ENCODE results near the gene ATP2C1. TPM values are rescaled to one million over a fixed set of nuclear protein-coding genes. Genes with fewer than 3 reads are reported as not detected.

ATP2C1 gene
- total RNA-seq, 2 donors from 2014 or later = 66.9 to 67.7 TPM

GRCh38 chr3:130992344-130992743 is 98.5 kb downstream of the ATP2C1 start:
- no peak overlapping the region for H3K27ac ChIP-seq
- H3K9me3 ChIP-seq = no peaks in the 10 kb centered on the region
- no peaks in the 10 kb centered on the region for H3K4me1 ChIP-seq
- no peak overlapping the region for H3K9ac ChIP-seq (ENCODE audit: low read depth in 2 of 2, low read length in 2 of 2)
- H3K4me3 ChIP-seq = no peak overlapping the region
- no peaks in the 10 kb centered on the region for H3K36me3 ChIP-seq
- TF ChIP-seq, protein P1, sequence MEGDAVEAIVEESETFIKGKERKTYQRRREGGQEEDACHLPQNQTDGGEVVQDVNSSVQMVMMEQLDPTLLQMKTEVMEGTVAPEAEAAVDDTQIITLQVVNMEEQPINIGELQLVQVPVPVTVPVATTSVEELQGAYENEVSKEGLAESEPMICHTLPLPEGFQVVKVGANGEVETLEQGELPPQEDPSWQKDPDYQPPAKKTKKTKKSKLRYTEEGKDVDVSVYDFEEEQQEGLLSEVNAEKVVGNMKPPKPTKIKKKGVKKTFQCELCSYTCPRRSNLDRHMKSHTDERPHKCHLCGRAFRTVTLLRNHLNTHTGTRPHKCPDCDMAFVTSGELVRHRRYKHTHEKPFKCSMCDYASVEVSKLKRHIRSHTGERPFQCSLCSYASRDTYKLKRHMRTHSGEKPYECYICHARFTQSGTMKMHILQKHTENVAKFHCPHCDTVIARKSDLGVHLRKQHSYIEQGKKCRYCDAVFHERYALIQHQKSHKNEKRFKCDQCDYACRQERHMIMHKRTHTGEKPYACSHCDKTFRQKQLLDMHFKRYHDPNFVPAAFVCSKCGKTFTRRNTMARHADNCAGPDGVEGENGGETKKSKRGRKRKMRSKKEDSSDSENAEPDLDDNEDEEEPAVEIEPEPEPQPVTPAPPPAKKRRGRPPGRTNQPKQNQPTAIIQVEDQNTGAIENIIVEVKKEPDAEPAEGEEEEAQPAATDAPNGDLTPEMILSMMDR (IDR thresholded peaks at IDR 0.05) = no peak
- no peak for DNase-seq
- no peaks in the 10 kb centered on the region for H3K27me3 ChIP-seq
- intact Hi-C loops (cut with DNase I) = no loop called here

- intact Hi-C loops (cut with DNase I) = no loop called here
- no peak for DNase-seq
- H3K27ac ChIP-seq = no peak overlapping the region
- H3K27me3 ChIP-seq = no peaks in the 10 kb centered on the region
- no peaks in the 10 kb centered on the region for H3K4me1 ChIP-seq
- H3K36me3 ChIP-seq = no peaks in the 10 kb centered on the region
- no peaks in the 10 kb centered on the region for H3K9me3 ChIP-seq
- H3K4me3 ChIP-seq = no peak overlapping the region
- TF ChIP-seq, protein P1 (IDR thresholded peaks at IDR 0.05) = no peak
- no peak overlapping the region for H3K9ac ChIP-seq (ENCODE audit: low read depth in 2 of 2, low read length in 2 of 2)
Observed at GRCh38 chr3:130997289-130997688, 103.4 kb downstream of the ATP2C1 start.

- TF ChIP-seq, protein P1 (IDR thresholded peaks at IDR 0.05) = no peak
- H3K27me3 ChIP-seq = no peaks in the 10 kb centered on the region
- H3K9me3 ChIP-seq = no peaks in the 10 kb centered on the region
- no peak overlapping the region for H3K4me3 ChIP-seq
- intact Hi-C loops (cut with DNase I) = loop anchor here (10.0 kb wide), 1 partner anchor 246 kb away; no protein-coding TSS in a partner anchor
- no peak for DNase-seq
- no peaks in the 10 kb centered on the region for H3K4me1 ChIP-seq
- no peaks in the 10 kb centered on the region for H3K36me3 ChIP-seq
- no peak overlapping the region for H3K9ac ChIP-seq (ENCODE audit: low read depth in 2 of 2, low read length in 2 of 2)
- H3K27ac ChIP-seq = no peak overlapping the region
Observed at GRCh38 chr3:131001071-131001470, 107.2 kb downstream of the ATP2C1 start.

DNA sequence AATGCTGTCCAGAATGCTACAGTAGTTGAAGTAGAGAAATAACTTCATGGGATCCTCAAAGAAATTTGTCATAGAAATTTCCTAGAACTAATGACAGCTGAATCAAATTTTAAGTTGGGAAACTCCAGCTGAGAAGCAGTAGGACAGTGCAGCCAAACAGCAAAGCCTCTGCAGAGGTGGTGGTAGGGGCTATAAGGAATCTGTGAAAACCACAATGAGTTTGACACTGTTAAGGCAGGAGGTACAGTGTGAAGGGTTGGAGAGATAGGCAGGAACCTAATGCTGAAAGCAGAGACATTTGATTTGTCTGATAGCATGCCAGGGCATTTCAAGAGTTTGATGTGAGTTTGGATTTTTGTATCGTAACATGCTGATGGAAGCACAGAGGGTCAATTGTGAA is 110.7 kb downstream of the ATP2C1 start:
- no peaks in the 10 kb centered on the region for H3K4me1 ChIP-seq
- no peak overlapping the region for H3K9ac ChIP-seq (ENCODE audit: low read depth in 2 of 2, low read length in 2 of 2)
- H3K4me3 ChIP-seq = no peak overlapping the region
- H3K36me3 ChIP-seq = no peaks in the 10 kb centered on the region
- no peak overlapping the region for H3K27ac ChIP-seq
- no peaks in the 10 kb centered on the region for H3K9me3 ChIP-seq
- TF ChIP-seq, protein P1 (IDR thresholded peaks at IDR 0.05) = no peak
- intact Hi-C loops (cut with DNase I) = loop anchor here (10.0 kb wide), 1 partner anchor 250 kb away; no protein-coding TSS in a partner anchor
- H3K27me3 ChIP-seq = no peaks in the 10 kb centered on the region
- no peak for DNase-seq

DNA sequence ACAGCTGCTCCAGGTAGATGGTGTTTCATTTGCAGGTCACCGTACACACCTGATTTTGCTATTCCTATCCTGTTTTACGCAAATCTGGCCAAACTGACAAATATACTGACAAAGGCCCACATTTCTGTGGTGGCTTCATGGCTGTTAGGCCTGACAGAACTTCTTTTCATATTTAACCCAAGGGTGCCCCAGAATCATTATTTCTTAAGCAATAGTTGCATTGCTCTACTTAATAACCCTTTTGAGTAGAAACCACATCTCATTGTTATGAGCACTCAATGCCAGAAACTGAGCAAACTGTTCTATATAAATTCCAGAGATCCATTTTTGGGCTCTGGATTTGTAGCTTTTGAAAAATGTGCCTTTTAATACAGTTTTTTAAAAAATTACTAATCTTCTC is 113.4 kb downstream of the ATP2C1 start:
- TF ChIP-seq, protein P1 (IDR thresholded peaks at IDR 0.05) = no peak
- intact Hi-C loops (cut with DNase I) = loop anchor here (10.0 kb wide), 1 partner anchor 252 kb away; no protein-coding TSS in a partner anchor
- no peak overlapping the region for H3K9ac ChIP-seq (ENCODE audit: low read depth in 2 of 2, low read length in 2 of 2)
- H3K4me3 ChIP-seq = no peak overlapping the region
- no peaks in the 10 kb centered on the region for H3K4me1 ChIP-seq
- no peak for DNase-seq
- no peak overlapping the region for H3K27ac ChIP-seq
- no peaks in the 10 kb centered on the region for H3K27me3 ChIP-seq
- H3K9me3 ChIP-seq = no peaks in the 10 kb centered on the region
- H3K36me3 ChIP-seq = no peaks in the 10 kb centered on the region
